A673 (cell line): ENCODE data around the gene ATG4B.

Source experiments
- EZH2 ChIP-seq: fragments of 200-600 bp; sonication (generic); IDR thresholded peaks from 2 replicates; pipeline ENCODE4 v1.6.1; 2017; ENCODE audit warnings: borderline replicate concordance, low read depth, mild to moderate bottlenecking, mixed read lengths, antibody characterized with exemption, low read length; ENCODE audit not compliant: poor library complexity, severe bottlenecking
- TF ChIP-seq, protein P1 (sequence below): fragments of 300-800, 200-600 bp; sonication (generic); conservative IDR thresholded peaks from 2 replicates; pipeline ENCODE4 v1.5.1; 2017; ENCODE audit warnings: low read depth, mild to moderate bottlenecking, antibody characterized with exemption, low read length, moderate library complexity, mixed read lengths

DNA sequence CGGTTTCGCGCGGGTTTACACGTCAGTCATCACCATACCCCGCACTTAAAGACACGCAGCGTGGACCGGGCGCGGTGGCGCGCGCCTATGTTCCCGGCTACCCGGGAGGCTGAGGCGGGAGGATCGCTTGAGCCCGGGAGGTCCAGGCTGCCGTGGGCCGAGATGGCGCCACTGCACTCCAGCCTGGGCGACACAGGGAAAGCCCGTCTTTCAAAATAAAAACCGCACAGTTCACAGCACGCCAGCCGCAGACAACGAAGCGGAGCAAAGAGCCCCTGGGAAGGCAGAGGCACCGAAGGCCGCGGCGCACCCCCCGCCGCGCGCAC, 48.8 kb downstream of the ATG4B start:
- TF ChIP-seq, protein P1, sequence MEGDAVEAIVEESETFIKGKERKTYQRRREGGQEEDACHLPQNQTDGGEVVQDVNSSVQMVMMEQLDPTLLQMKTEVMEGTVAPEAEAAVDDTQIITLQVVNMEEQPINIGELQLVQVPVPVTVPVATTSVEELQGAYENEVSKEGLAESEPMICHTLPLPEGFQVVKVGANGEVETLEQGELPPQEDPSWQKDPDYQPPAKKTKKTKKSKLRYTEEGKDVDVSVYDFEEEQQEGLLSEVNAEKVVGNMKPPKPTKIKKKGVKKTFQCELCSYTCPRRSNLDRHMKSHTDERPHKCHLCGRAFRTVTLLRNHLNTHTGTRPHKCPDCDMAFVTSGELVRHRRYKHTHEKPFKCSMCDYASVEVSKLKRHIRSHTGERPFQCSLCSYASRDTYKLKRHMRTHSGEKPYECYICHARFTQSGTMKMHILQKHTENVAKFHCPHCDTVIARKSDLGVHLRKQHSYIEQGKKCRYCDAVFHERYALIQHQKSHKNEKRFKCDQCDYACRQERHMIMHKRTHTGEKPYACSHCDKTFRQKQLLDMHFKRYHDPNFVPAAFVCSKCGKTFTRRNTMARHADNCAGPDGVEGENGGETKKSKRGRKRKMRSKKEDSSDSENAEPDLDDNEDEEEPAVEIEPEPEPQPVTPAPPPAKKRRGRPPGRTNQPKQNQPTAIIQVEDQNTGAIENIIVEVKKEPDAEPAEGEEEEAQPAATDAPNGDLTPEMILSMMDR = no peak
- no peak for TF ChIP-seq EZH2
